ENCODE data around the gene ADAM10.

GRCh38 chr15:58568157-58568571 is 181.3 kb downstream of the ADAM10 start:
- no peak for TF ChIP-seq CTCF (IDR thresholded peaks at IDR 0.05)
- TF ChIP-seq POLR2A (IDR thresholded peaks at IDR 0.05): no peak
- TF ChIP-seq POLR2AphosphoS5 (IDR thresholded peaks at IDR 0.05): no peak
